Measurements from ENCODE around the gene RAPSN.

The RAPSN gene

GRCh38 chr11:47426062-47426956, 22.6 kb downstream of the RAPSN start, which contains the start of gene PSMC3:
Gene PSMC3, minus strand, starts transcription at chr11:47426439. Its CDS starts 160 bp downstream, at chr11:47426279.
- peak within 1 kb of the TSS; percentile 89 for H3K4me3 ChIP-seq (ENCODE audit: low read depth, low read length, poor library complexity, severe bottlenecking)
- H3K36me3 ChIP-seq (ENCODE audit: insufficient read depth, low read length), result peaks cover 40% of the 10 kb centered on the region
- H3K4me2 ChIP-seq (ENCODE audit: low read length), result peak within 1 kb of the TSS; percentile 98
- peak within 1 kb of the TSS; percentile 73 for H3K27ac ChIP-seq (ENCODE audit: low read depth, low read length, poor library complexity, severe bottlenecking)
- peaks cover 12% of the 10 kb centered on the region for H3K79me2 ChIP-seq (ENCODE audit: insufficient read depth, low read length)
- H3F3A ChIP-seq (ENCODE audit: insufficient read depth, low read length), result no peaks in the 10 kb centered on the region
- H3K27me3 ChIP-seq (ENCODE audit: insufficient read depth, low read length), result no peaks in the 10 kb centered on the region
- no peak for TF ChIP-seq CTCF (IDR thresholded peaks at IDR 0.05; ENCODE audit: low read length)
- peak within 1 kb of the TSS; percentile 100 for H3K9ac ChIP-seq (ENCODE audit: low read length)
- H4K20me1 ChIP-seq (ENCODE audit: insufficient read depth, low read length), result no peaks in the 10 kb centered on the region
- H3K9me2 ChIP-seq (ENCODE audit: low read depth, low read length), result no peaks in the 10 kb centered on the region
- peak within 1 kb of the TSS; percentile 93 for H2AFZ ChIP-seq (ENCODE audit: low read length)
- H3K9me3 ChIP-seq (ENCODE audit: low read length), result no peaks in the 10 kb centered on the region
- H3K4me1 ChIP-seq (ENCODE audit: insufficient read depth, low read length, severe bottlenecking), result peaks cover 21% of the 10 kb centered on the region

DNA sequence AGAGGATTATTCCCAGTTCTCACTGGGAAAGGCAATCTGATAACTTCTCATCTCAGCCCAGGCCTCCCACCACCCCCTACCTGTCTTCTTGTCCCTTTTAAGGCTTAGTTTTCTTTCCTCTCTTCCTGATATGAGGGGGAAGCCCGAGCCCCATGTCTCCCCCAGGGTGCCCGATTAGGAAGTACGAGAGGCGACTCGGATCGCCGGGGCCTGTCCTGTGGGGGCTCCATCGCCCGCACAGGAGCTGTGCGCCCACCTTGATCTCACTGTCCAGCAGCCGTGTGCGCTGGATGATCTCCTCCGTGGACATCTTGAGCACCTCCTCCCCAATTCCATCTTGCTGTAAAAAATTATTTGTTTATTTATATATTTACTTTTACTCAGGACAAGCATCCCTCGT, 23.3 kb downstream of the RAPSN start:
- Histone ChIP-seq H3K36me3 (ENCODE audit: insufficient read depth, low read length) (peaks cover 47% of the 10 kb centered on the region), H3K79me2 (ENCODE audit: insufficient read depth, low read length) (peaks cover 12% of the 10 kb centered on the region), H3K27me3 (ENCODE audit: insufficient read depth, low read length) (no peaks in the 10 kb centered on the region), H3K4me1 (ENCODE audit: insufficient read depth, low read length, severe bottlenecking) (peaks cover 21% of the 10 kb centered on the region), H2AFZ (ENCODE audit: low read length) (no peak overlapping the region), H3K9me3 (ENCODE audit: low read length) (no peaks in the 10 kb centered on the region), H3K27ac (ENCODE audit: low read depth, low read length, poor library complexity, severe bottlenecking) (peak overlapping the region; percentile 73), H3K9me2 (ENCODE audit: low read depth, low read length) (no peaks in the 10 kb centered on the region), H3K9ac (ENCODE audit: low read length) (peak overlapping the region; percentile 100), H3F3A (ENCODE audit: insufficient read depth, low read length) (no peaks in the 10 kb centered on the region), H4K20me1 (ENCODE audit: insufficient read depth, low read length) (no peaks in the 10 kb centered on the region), H3K4me2 (ENCODE audit: low read length) (peak overlapping the region; percentile 98), H3K4me3 (ENCODE audit: low read depth, low read length, poor library complexity, severe bottlenecking) (peak overlapping the region; percentile 89)
- no peak for TF ChIP-seq EZH2 (IDR thresholded peaks at IDR 0.05; ENCODE audit: borderline replicate concordance, low read length)
- TF ChIP-seq CTCF (IDR thresholded peaks at IDR 0.05; ENCODE audit: low read length), result no peak

GRCh38 chr11:47418454-47419259, 30.3 kb downstream of the RAPSN start:
- Histone ChIP-seq H3K4me1 (ENCODE audit: insufficient read depth, low read length, severe bottlenecking) (peaks cover 16% of the 10 kb centered on the region), H3K27me3 (ENCODE audit: insufficient read depth, low read length) (no peaks in the 10 kb centered on the region), H3K4me2 (ENCODE audit: low read length) (no peak overlapping the region), H3K36me3 (ENCODE audit: insufficient read depth, low read length) (peaks cover 77% of the 10 kb centered on the region), H3F3A (ENCODE audit: insufficient read depth, low read length) (no peaks in the 10 kb centered on the region), H3K9me3 (ENCODE audit: low read length) (no peaks in the 10 kb centered on the region), H2AFZ (ENCODE audit: low read length) (no peak overlapping the region), H3K27ac (ENCODE audit: low read depth, low read length, poor library complexity, severe bottlenecking) (no peak overlapping the region), H4K20me1 (ENCODE audit: insufficient read depth, low read length) (no peaks in the 10 kb centered on the region), H3K9ac (ENCODE audit: low read length) (no peak overlapping the region), H3K4me3 (ENCODE audit: low read depth, low read length, poor library complexity, severe bottlenecking) (no peak overlapping the region), H3K79me2 (ENCODE audit: insufficient read depth, low read length) (no peaks in the 10 kb centered on the region), H3K9me2 (ENCODE audit: low read depth, low read length) (no peaks in the 10 kb centered on the region)
- TF ChIP-seq EZH2 (IDR thresholded peaks at IDR 0.05; ENCODE audit: borderline replicate concordance, low read length) (no peak), CTCF (IDR thresholded peaks at IDR 0.05; ENCODE audit: low read length) (no peak)

All from OCI-LY1 (cell line).